Hepatocyte (in vitro differentiated cells): ENCODE measurements around the gene FAM117B. TPM values are rescaled to one million over a fixed set of nuclear protein-coding genes. Genes with fewer than 3 reads are reported as not detected.
A peak's percentile ranks its signal among the peaks of the same experiment; 100 is the strongest.

Experiments
- DNase-seq: peaks from one replicate; pipeline ENCODE4 v3.0.0-alpha.2; 2016; ENCODE audit warnings: low spot score
- H2AFZ ChIP-seq: fragments of 200-600 bp; sonication (generic); 2 replicates; pipeline ENCODE4 v1.6.0; 2016; ENCODE audit warnings: antibody characterized with exemption, mild to moderate bottlenecking
- H3K27ac ChIP-seq: fragments of 200-600 bp; sonication (generic); 2 replicates; pipeline ENCODE4 v1.5.1; 2016; ENCODE audit warnings: mild to moderate bottlenecking
- H3K27me3 ChIP-seq: fragments of 200-600 bp; sonication (generic); 2 replicates; pipeline ENCODE4 v1.6.1; 2016
- H3K36me3 ChIP-seq: fragments of 200-600 bp; sonication (generic); replicated peaks from 2 replicates; pipeline ENCODE4 v1.5.1; 2016; ENCODE audit warnings: low read depth; ENCODE audit not compliant: insufficient read depth
- H3K4me1 ChIP-seq: fragments of 200-600 bp; sonication (generic); 2 replicates; pipeline ENCODE4 v1.5.1; 2016; ENCODE audit warnings: mild to moderate bottlenecking, moderate library complexity; ENCODE audit not compliant: insufficient read depth
- H3K4me2 ChIP-seq: fragments of 200-600 bp; sonication (generic); 2 replicates; pipeline ENCODE4 v1.6.0; 2016
- H3K4me3 ChIP-seq: fragments of 200-600 bp; sonication (generic); 2 replicates; pipeline ENCODE4 v1.5.1; 2016; ENCODE audit warnings: mild to moderate bottlenecking
- H3K79me2 ChIP-seq: fragments of 200-600 bp; sonication (generic); 2 replicates; pipeline ENCODE4 v1.6.0; 2017; ENCODE audit warnings: mild to moderate bottlenecking
- H3K9me2 ChIP-seq: fragments of 200-600 bp; sonication (generic); replicated peaks from 2 replicates; pipeline ENCODE4 v1.6.0; 2017; ENCODE audit warnings: mild to moderate bottlenecking; ENCODE audit not compliant: insufficient read depth
- H3K9me3 ChIP-seq: fragments of 200-600 bp; sonication (generic); 2 replicates; pipeline ENCODE4 v1.5.1; 2016; ENCODE audit warnings: low read depth, mild to moderate bottlenecking
- H4K20me1 ChIP-seq: fragments of 200-600 bp; sonication (generic); 2 replicates; pipeline ENCODE4 v1.6.0; 2016; ENCODE audit warnings: mild to moderate bottlenecking; ENCODE audit not compliant: insufficient read depth, poor library complexity, severe bottlenecking
- EZH2 ChIP-seq: fragments of 200-600 bp; sonication (generic); IDR thresholded peaks from 2 replicates; pipeline ENCODE4 v1.6.1; 2016; ENCODE audit warnings: antibody characterized with exemption, mild to moderate bottlenecking, borderline replicate concordance
- EZH2phosphoT487 ChIP-seq: fragments of 200-600 bp; sonication (generic); IDR thresholded peaks from one replicate; pipeline ENCODE4 v1.6.1; 2018; ENCODE audit warnings: antibody characterized with exemption, mild to moderate bottlenecking, low read depth, moderate library complexity; ENCODE audit not compliant: unreplicated experiment, severe bottlenecking
- WGBS: methylation state at CpG from one replicate; pipeline ENCODE4 v1.1.6; 2016; ENCODE audit warnings: low lambda C conversion rate; ENCODE audit errors: missing lambda C conversion rate; 5-methylcytosine and 5-hydroxymethylcytosine counted together
- polyA plus RNA-seq: library from polyadenylated mRNA; unstranded; fragments of >200 nt; fragmentation: Nextera tagmentation; extraction: Ambion mirVana; gene quantifications from 2 replicates; pipeline ENCODE4 v1.2.1, GENCODE V29; 2016
- total RNA-seq: library from RNA; depleted of rRNA; stranded (reverse); fragments of >200 nt; gene quantifications from 2 replicates; pipeline ENCODE4 v1.2.3, GENCODE V29; 2014
- TF ChIP-seq, protein P1 (sequence below): fragments of 200-600 bp; sonication (generic); IDR thresholded peaks from 2 replicates; pipeline ENCODE4 v1.5.1; 2016; ENCODE audit warnings: antibody characterized with exemption, mild to moderate bottlenecking; ENCODE audit not compliant: poor library complexity

The FAM117B gene
- total and polyA plus RNA-seq, 2 experiments from 2014 or later, result 9.0 to 13.8 TPM

DNA sequence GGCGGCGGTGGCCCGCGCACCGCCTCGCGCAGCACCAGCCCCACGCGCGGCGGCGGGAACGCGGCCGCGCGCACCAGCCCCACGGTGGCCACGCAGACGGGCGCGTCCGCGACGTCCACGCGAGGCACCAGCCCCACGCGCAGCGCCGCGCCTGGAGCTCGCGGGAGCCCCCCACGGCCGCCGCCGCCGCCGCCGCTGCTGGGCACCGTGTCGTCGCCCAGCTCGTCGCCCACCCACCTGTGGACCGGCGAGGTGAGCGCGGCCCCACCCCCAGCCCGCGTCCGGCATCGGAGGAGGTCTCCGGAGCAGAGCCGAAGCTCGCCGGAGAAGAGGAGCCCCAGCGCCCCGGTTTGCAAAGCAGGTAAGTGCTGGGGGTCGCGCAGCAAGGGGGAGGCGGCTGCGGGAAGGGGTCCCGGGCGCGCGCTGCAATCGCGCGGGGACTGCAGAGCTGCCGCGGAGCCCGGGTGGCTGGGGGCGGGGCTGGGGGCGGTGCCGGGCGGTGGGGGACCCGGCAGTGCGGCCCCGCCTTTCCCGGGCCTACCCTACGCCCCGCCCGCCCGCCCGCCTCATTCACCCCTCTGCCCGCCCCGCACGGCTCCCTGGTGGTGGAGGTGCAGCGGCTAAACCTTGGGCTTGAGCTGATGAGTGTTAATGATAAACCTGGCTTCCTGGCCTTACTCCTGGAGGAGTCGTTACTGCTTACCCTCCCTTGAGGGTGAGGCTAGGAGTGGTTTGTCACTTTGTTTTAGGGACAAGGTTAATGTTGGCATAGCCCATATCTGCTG lies 851 bp downstream of the FAM117B start:
- Histone ChIP-seq H3K36me3 (no peaks in the 10 kb centered on the region), H3K4me3 (peak overlapping the region; percentile 98), H3K27me3 (no peaks in the 10 kb centered on the region), H2AFZ (peak overlapping the region; percentile 61), H3K9me2 (no peaks in the 10 kb centered on the region), H3K4me1 (peaks cover 13% of the 10 kb centered on the region), H3K79me2 (peaks cover 44% of the 10 kb centered on the region), H4K20me1 (no peaks in the 10 kb centered on the region), H3K4me2 (peak overlapping the region; percentile 78), H3K9me3 (no peaks in the 10 kb centered on the region), H3K27ac (peak overlapping the region; percentile 89)
- no peak for TF ChIP-seq EZH2phosphoT487
- TF ChIP-seq, protein P1, sequence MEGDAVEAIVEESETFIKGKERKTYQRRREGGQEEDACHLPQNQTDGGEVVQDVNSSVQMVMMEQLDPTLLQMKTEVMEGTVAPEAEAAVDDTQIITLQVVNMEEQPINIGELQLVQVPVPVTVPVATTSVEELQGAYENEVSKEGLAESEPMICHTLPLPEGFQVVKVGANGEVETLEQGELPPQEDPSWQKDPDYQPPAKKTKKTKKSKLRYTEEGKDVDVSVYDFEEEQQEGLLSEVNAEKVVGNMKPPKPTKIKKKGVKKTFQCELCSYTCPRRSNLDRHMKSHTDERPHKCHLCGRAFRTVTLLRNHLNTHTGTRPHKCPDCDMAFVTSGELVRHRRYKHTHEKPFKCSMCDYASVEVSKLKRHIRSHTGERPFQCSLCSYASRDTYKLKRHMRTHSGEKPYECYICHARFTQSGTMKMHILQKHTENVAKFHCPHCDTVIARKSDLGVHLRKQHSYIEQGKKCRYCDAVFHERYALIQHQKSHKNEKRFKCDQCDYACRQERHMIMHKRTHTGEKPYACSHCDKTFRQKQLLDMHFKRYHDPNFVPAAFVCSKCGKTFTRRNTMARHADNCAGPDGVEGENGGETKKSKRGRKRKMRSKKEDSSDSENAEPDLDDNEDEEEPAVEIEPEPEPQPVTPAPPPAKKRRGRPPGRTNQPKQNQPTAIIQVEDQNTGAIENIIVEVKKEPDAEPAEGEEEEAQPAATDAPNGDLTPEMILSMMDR, result no peak
- no peak for TF ChIP-seq EZH2
- peak; percentile 94 for DNase-seq
- 0% methylated on average over 14 of the region's 92 CpGs for WGBS

DNA sequence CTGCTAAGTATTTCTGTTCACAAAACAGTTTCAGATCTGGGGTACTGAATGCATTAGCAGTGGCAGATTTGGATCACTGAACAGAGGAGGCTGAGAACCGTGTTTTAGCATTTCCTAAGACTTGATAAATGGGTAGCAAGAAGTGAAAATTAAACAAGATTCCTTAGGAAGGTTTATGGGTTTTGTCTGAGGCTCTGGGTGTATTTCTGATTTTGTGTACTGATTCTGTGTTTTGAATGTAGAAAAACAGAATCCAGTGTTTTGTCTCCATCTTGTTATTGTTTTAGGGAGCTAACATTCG lies 1.4 kb downstream of the FAM117B start:
- WGBS, result 0% methylated on average over 2 of the region's 2 CpGs
- peak overlapping the region; percentile 78 for H3K4me2 ChIP-seq

GRCh38 chr2:202638721-202639120 lies 4.0 kb downstream of the FAM117B start:
- WGBS, result 89% methylated on average over 6 of the region's 6 CpGs
- H3K27ac ChIP-seq, result no peak overlapping the region
- H2AFZ ChIP-seq, result no peak overlapping the region
- no peaks in the 10 kb centered on the region for H3K27me3 ChIP-seq
- no peak overlapping the region for H3K4me2 ChIP-seq
- no peak overlapping the region for H3K4me3 ChIP-seq
- TF ChIP-seq, protein P1, result no peak
- no peak for TF ChIP-seq EZH2
- peaks cover 25% of the 10 kb centered on the region for H3K4me1 ChIP-seq
- no peaks in the 10 kb centered on the region for H3K9me3 ChIP-seq
- DNase-seq, result no peak
- H4K20me1 ChIP-seq, result no peaks in the 10 kb centered on the region
- no peaks in the 10 kb centered on the region for H3K36me3 ChIP-seq
- no peaks in the 10 kb centered on the region for H3K9me2 ChIP-seq
- peaks cover 75% of the 10 kb centered on the region for H3K79me2 ChIP-seq

More for the DNA sequence above, 1.4 kb downstream of the FAM117B start:
- peak overlapping the region; percentile 88 for H3K27ac ChIP-seq
- no peaks in the 10 kb centered on the region for H3K9me3 ChIP-seq
- DNase-seq, result no peak
- peaks cover 13% of the 10 kb centered on the region for H3K4me1 ChIP-seq
- peak overlapping the region; percentile 55 for H2AFZ ChIP-seq
- H3K4me3 ChIP-seq, result peak overlapping the region; percentile 45
- TF ChIP-seq EZH2 (no peak), EZH2phosphoT487 (no peak)
- TF ChIP-seq, protein P1, result no peak
- H4K20me1 ChIP-seq, result no peaks in the 10 kb centered on the region
- H3K36me3 ChIP-seq, result no peaks in the 10 kb centered on the region
- H3K27me3 ChIP-seq, result no peaks in the 10 kb centered on the region
- H3K9me2 ChIP-seq, result no peaks in the 10 kb centered on the region
- H3K79me2 ChIP-seq, result peaks cover 49% of the 10 kb centered on the region
